ENCODE data around the gene KCNQ2.

DNA sequence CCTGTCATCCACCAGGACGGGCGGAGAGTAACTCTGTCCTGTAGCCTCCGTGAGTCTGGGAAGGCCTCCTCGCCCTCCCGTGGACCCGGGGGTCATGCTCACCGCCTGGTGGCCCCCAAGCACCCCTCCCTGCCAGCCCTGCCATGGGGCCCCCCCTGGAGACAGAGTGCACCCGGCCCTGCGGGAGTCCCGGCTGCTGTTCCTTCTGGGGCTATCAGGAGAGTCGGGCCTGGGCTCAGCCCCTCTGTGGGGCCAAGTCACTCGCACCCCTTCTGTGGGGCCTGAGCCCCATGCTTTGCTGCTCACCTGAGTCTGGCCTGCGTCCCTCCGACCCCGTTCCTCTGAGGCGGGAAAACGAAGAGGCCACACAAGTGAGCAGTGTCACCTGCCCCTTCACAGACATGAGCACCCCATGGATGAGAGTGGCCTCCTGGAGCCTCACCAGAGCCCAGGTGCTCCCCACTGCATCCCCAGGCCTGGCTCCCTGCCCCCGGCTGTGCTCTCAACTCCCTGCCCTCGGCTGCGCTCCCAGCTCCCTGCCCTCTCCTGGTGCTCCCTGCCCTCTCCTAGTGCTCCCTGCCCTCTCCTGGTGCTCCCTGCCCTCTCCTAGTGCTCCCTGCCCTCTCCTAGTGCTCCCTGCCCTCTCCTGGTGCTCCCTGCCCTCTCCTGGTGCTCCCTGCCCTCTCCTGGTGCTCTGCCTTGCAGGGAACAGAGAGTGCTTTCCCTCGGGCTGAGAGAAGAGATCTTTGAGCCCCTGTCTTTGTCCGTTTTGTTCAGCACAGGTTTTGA is 106.7 kb downstream of the KCNQ2 start:
- TF ChIP-seq, protein P1, sequence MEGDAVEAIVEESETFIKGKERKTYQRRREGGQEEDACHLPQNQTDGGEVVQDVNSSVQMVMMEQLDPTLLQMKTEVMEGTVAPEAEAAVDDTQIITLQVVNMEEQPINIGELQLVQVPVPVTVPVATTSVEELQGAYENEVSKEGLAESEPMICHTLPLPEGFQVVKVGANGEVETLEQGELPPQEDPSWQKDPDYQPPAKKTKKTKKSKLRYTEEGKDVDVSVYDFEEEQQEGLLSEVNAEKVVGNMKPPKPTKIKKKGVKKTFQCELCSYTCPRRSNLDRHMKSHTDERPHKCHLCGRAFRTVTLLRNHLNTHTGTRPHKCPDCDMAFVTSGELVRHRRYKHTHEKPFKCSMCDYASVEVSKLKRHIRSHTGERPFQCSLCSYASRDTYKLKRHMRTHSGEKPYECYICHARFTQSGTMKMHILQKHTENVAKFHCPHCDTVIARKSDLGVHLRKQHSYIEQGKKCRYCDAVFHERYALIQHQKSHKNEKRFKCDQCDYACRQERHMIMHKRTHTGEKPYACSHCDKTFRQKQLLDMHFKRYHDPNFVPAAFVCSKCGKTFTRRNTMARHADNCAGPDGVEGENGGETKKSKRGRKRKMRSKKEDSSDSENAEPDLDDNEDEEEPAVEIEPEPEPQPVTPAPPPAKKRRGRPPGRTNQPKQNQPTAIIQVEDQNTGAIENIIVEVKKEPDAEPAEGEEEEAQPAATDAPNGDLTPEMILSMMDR (IDR thresholded peaks at IDR 0.05; ENCODE audit: low read depth, low read length): no peak
- no peak for TF ChIP-seq EZH2phosphoT487 (IDR thresholded peaks at IDR 0.05; ENCODE audit: low read depth)

All from OCI-LY3 (cell line).